Calu3 (cell line): ENCODE results near the gene MORN5. TPM values are rescaled to one million over a fixed set of nuclear protein-coding genes. Genes with fewer than 3 reads are reported as not detected.

Experiments
- BruUV-seq: library from RNA; stranded (reverse); fragments of 400-500 nt; replicated peaks from 2 replicates; lab custom pipeline; 2021; lab: Mats Ljungman, UMichigan
- CTCF ChIA-PET: fragments of 300-600 bp; sonication (Branson Sonifier 250); formaldehyde crosslinking; loops from one replicate; lab custom pipeline; 2022; ENCODE audit warnings: antibody characterized with exemption; lab: Charles Lee
- DNase-seq: peaks from one replicate; pipeline ENCODE4 v3.0.0; 2022
- H3K27ac Mint-ChIP-seq: one replicate; pipeline ENCODE4 v1.8.0; 2022; ENCODE audit warnings: mixed read lengths; ENCODE audit not compliant: unreplicated experiment
- H3K27me3 Mint-ChIP-seq: one replicate; pipeline ENCODE4 v1.8.0; 2022; ENCODE audit warnings: mixed read lengths; ENCODE audit not compliant: unreplicated experiment
- H3K36me3 Mint-ChIP-seq: one replicate; pipeline ENCODE4 v1.8.0; 2022; ENCODE audit warnings: mild to moderate bottlenecking, moderate library complexity, mixed read lengths; ENCODE audit not compliant: insufficient read depth, unreplicated experiment
- H3K4me1 Mint-ChIP-seq: one replicate; pipeline ENCODE4 v1.8.0; 2022; ENCODE audit warnings: mild to moderate bottlenecking, low read depth, mixed read lengths; ENCODE audit not compliant: unreplicated experiment
- H3K4me3 Mint-ChIP-seq: one replicate; pipeline ENCODE4 v1.8.0; 2022; ENCODE audit warnings: mild to moderate bottlenecking, low read depth, moderate library complexity, mixed read lengths; ENCODE audit not compliant: unreplicated experiment
- H3K9me3 Mint-ChIP-seq: one replicate; pipeline ENCODE4 v1.8.0; 2022; ENCODE audit warnings: low read depth, mixed read lengths; ENCODE audit not compliant: unreplicated experiment
- intact Hi-C: fragments of 100-400 bp; cut with micrococcal nuclease; formaldehyde crosslinking; loops from one replicate; pipeline ENCODE4 v1.10.0; 2022; ENCODE audit not compliant: unreplicated experiment
- total RNA-seq: library from RNA; stranded (reverse); gene quantifications from 2 replicates; pipeline ENCODE4 v1.2.3, GENCODE V29; 2022
- TF ChIP-seq, protein P1 (sequence below): fragments of 200-600 bp; IDR thresholded peaks from one replicate; pipeline ENCODE4 v1.8.0; 2022; ENCODE audit warnings: antibody characterized with exemption; ENCODE audit not compliant: unreplicated experiment

The MORN5 gene
- total RNA-seq, 1 experiment from 2014 or later = not detected

DNA sequence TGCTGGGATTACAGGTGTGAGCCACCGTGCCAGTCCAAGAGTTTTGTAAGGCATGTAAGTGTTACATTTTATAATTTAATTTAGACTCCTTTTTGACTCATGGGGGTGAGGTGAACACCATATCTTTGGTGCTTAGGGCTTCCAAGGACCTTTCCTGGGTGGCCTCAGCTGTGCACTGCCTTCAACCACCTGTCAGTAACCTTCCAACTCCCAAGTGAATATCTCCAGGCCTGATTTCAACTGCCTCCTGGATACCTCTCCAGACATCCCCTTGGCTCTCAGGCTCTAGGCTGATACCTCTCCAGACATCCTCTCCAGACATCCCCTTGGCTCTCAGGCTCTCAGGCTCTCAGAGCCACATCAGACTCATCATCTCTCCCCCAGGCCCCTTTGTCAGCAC, 35.7 kb upstream of the MORN5 start:
- intact Hi-C loops = no loop called here
- Mint-ChIP-seq H3K36me3 (no peaks in the 10 kb centered on the region), H3K27me3 (peaks cover 39% of the 10 kb centered on the region), H3K9me3 (no peaks in the 10 kb centered on the region), H3K4me1 (peaks cover 16% of the 10 kb centered on the region), H3K27ac (no peak overlapping the region), H3K4me3 (no peak overlapping the region)
- no TSS peak for BruUV-seq
- TF ChIP-seq, protein P1, sequence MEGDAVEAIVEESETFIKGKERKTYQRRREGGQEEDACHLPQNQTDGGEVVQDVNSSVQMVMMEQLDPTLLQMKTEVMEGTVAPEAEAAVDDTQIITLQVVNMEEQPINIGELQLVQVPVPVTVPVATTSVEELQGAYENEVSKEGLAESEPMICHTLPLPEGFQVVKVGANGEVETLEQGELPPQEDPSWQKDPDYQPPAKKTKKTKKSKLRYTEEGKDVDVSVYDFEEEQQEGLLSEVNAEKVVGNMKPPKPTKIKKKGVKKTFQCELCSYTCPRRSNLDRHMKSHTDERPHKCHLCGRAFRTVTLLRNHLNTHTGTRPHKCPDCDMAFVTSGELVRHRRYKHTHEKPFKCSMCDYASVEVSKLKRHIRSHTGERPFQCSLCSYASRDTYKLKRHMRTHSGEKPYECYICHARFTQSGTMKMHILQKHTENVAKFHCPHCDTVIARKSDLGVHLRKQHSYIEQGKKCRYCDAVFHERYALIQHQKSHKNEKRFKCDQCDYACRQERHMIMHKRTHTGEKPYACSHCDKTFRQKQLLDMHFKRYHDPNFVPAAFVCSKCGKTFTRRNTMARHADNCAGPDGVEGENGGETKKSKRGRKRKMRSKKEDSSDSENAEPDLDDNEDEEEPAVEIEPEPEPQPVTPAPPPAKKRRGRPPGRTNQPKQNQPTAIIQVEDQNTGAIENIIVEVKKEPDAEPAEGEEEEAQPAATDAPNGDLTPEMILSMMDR = no peak
- CTCF ChIA-PET = interaction anchor here (1.2 to 6.0 kb wide), 3 partner anchors 25 to 226 kb away, joined by 3 to 44 read pairs (median 44); no protein-coding TSS in a partner anchor
- DNase-seq = no peak

DNA sequence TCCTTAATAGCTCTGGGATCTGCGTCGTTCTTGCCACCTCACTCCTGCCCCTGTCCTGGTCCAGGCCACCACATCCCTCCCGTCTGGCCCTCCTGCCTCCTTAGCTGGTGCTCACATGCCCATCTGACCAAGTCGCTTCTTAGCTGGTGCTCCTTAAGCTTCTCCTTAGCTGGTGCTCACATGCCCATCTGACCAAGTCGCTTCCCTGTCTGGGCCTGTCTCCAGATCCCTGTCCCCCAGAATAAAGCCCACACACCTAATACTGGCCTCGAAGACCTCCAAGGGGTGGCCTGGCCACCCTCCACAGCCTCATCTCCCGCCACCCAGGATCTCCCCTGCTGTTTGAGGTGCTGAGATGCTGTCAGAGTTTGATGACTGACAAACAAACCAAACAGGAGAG, 35.2 kb upstream of the MORN5 start:
- H3K4me3 Mint-ChIP-seq = no peak overlapping the region
- intact Hi-C loops = no loop called here
- CTCF ChIA-PET = interaction anchor here (0.5 to 6.0 kb wide), 7 partner anchors 9 to 580 kb away, joined by 3 to 44 read pairs (median 3); no protein-coding TSS in a partner anchor
- no peak overlapping the region for H3K27ac Mint-ChIP-seq
- H3K4me1 Mint-ChIP-seq = peaks cover 16% of the 10 kb centered on the region
- BruUV-seq = no TSS peak
- H3K27me3 Mint-ChIP-seq = peaks cover 39% of the 10 kb centered on the region
- TF ChIP-seq, protein P1 = no peak
- H3K36me3 Mint-ChIP-seq = no peaks in the 10 kb centered on the region
- H3K9me3 Mint-ChIP-seq = no peaks in the 10 kb centered on the region
- no peak for DNase-seq

DNA sequence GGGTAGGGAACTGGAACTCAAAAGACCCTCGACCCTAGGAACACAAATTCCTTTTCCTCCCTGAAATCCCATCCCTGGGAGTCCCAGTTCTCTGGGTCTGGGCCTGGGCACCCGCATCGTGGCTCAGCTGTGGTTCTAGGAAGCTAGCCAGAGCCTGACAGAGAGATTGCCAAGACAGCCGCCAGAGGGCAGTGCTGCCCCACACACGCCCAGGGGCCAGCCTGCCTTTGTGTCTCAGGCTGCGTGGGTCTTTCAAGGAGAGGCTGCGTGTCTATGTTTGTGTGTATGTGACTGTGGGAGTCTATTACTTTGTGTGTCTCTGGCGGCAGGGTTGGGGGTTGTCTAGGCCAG, 34.6 kb upstream of the MORN5 start:
- no TSS peak for BruUV-seq
- Mint-ChIP-seq H3K27me3 (peaks cover 40% of the 10 kb centered on the region), H3K36me3 (no peaks in the 10 kb centered on the region), H3K4me1 (peaks cover 16% of the 10 kb centered on the region), H3K27ac (no peak overlapping the region), H3K9me3 (no peaks in the 10 kb centered on the region), H3K4me3 (no peak overlapping the region)
- DNase-seq = peak; percentile 78
- CTCF ChIA-PET = interaction anchor here (0.5 to 6.0 kb wide), 9 partner anchors 9 to 580 kb away, joined by 3 to 44 read pairs (median 3); partner anchors contain the start of genes MRRF and RBM18
- intact Hi-C loops = loop anchor here (1.0 kb wide), 2 partner anchors 225 to 328 kb away; no protein-coding TSS in a partner anchor
- TF ChIP-seq, protein P1 = peak; percentile 67

DNA sequence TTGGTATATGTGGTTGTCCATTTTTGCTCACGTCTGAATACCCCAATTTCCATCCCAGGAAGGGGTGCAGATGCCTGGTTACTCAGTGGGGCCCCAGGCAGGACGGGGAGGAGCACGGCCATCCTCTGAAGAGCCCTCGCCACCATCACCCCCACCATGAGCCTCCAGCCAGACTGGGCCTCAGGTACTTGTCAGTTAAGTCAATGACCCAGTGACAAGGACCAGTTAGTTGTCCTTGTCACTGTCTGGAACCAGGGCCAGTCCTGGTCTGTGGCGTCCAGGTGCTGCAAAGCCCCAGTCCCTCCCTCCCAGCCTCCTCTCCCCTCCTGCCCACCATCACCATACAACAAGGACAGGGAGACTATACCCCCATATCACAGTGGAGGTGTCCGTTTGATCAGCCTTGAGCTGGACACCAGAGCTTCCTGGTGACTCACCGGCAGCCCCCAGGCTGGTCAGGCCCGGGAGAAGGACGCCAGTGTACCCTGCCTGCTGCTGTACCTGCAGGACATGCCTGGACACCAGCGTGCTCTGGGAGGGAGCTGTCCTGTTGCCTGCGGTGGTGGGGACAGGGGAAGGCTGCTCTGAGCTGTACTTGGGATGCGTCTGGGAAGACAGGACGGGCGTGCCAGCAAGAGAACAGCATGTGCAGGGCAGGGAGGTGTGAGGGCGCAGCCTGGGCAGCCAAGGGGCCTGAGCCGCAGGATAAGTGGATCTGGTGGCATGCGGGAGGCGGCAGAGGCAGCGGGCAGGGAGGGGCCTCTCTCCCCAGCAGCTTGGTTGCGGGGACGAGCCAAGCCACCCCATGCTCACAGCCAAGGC, 34.0 kb upstream of the MORN5 start:
- Mint-ChIP-seq H3K4me3 (no peak overlapping the region), H3K9me3 (no peaks in the 10 kb centered on the region), H3K27me3 (peaks cover 46% of the 10 kb centered on the region), H3K36me3 (no peaks in the 10 kb centered on the region), H3K27ac (no peak overlapping the region), H3K4me1 (peaks cover 16% of the 10 kb centered on the region)
- CTCF ChIA-PET = interaction anchor here (0.7 to 6.0 kb wide), 8 partner anchors 8 to 570 kb away, joined by 3 to 44 read pairs (median 3); partner anchors contain the start of genes MRRF and RBM18
- intact Hi-C loops = loop anchor here (1.0 kb wide), 2 partner anchors 225 to 328 kb away; no protein-coding TSS in a partner anchor
- TF ChIP-seq, protein P1 = no peak
- peak; percentile 22 for DNase-seq
- BruUV-seq = no TSS peak
